T-helper 1 cell treated with Interleukin-12 subunit alpha and Interleukin-12 subunit beta and Interleukin-4 antibody, amounts not matched to agents 30 μg/mL and 1 μg/mL, for 36 hours (primary cell): Measurements from ENCODE around the gene TMC5.

Experiments
- H3K27ac Mint-ChIP-seq: one replicate; pipeline ENCODE4 v1.8.0; 2021; ENCODE audit warnings: mild to moderate bottlenecking, mixed read lengths
- H3K27me3 Mint-ChIP-seq: one replicate; pipeline ENCODE4 v1.8.0; 2021; ENCODE audit warnings: low read depth, mixed read lengths
- H3K36me3 Mint-ChIP-seq: one replicate; pipeline ENCODE4 v1.8.0; 2021; ENCODE audit warnings: low read depth, mixed read lengths
- H3K4me1 Mint-ChIP-seq: one replicate; pipeline ENCODE4 v1.8.0; 2021; ENCODE audit warnings: low read depth, mixed read lengths
- H3K4me3 Mint-ChIP-seq: one replicate; pipeline ENCODE4 v1.8.0; 2021; ENCODE audit warnings: mild to moderate bottlenecking, moderate library complexity, mixed read lengths
- H3K9me3 Mint-ChIP-seq: one replicate; pipeline ENCODE4 v1.8.0; 2021; ENCODE audit warnings: mixed read lengths

The TMC5 gene

GRCh38 chr16:19424478-19424877, 6.8 kb downstream of the TMC5 start:
- H3K4me1 Mint-ChIP-seq, result no peaks in the 10 kb centered on the region
- H3K27me3 Mint-ChIP-seq, result no peaks in the 10 kb centered on the region
- no peak overlapping the region for H3K4me3 Mint-ChIP-seq
- no peak overlapping the region for H3K27ac Mint-ChIP-seq
- H3K36me3 Mint-ChIP-seq, result no peaks in the 10 kb centered on the region
- peaks cover 3% of the 10 kb centered on the region for H3K9me3 Mint-ChIP-seq

- Mint-ChIP-seq H3K9me3 (no peaks in the 10 kb centered on the region), H3K4me3 (no peak overlapping the region)
These were observed 12.7 kb downstream of the TMC5 start for GRCh38 chr16:19430345-19430744.

GRCh38 chr16:19431636-19432340, 14.1 kb downstream of the TMC5 start:
- no peaks in the 10 kb centered on the region for H3K27me3 Mint-ChIP-seq
- H3K36me3 Mint-ChIP-seq, result no peaks in the 10 kb centered on the region
- H3K4me1 Mint-ChIP-seq, result peaks cover 9% of the 10 kb centered on the region
- H3K4me3 Mint-ChIP-seq, result no peak overlapping the region
- no peak overlapping the region for H3K27ac Mint-ChIP-seq
- no peaks in the 10 kb centered on the region for H3K9me3 Mint-ChIP-seq

More at GRCh38 chr16:19430345-19430744, 12.7 kb downstream of the TMC5 start:
- Mint-ChIP-seq H3K27ac (no peak overlapping the region), H3K27me3 (no peaks in the 10 kb centered on the region), H3K36me3 (no peaks in the 10 kb centered on the region), H3K4me1 (peaks cover 9% of the 10 kb centered on the region)

GRCh38 chr16:19432429-19432828, 14.7 kb downstream of the TMC5 start:
- peaks cover 9% of the 10 kb centered on the region for H3K4me1 Mint-ChIP-seq
- no peaks in the 10 kb centered on the region for H3K9me3 Mint-ChIP-seq
- no peaks in the 10 kb centered on the region for H3K36me3 Mint-ChIP-seq
- no peak overlapping the region for H3K4me3 Mint-ChIP-seq
- no peak overlapping the region for H3K27ac Mint-ChIP-seq
- H3K27me3 Mint-ChIP-seq, result peaks cover under 1% of the 10 kb centered on the region

- Mint-ChIP-seq H3K9me3 (no peaks in the 10 kb centered on the region), H3K27ac (no peak overlapping the region), H3K36me3 (no peaks in the 10 kb centered on the region), H3K4me3 (no peak overlapping the region), H3K4me1 (peaks cover 9% of the 10 kb centered on the region), H3K27me3 (peaks cover 4% of the 10 kb centered on the region)
These were observed 16.9 kb downstream of the TMC5 start for GRCh38 chr16:19434584-19434983.

- H3K36me3 Mint-ChIP-seq, result no peaks in the 10 kb centered on the region
- peaks cover 9% of the 10 kb centered on the region for H3K4me1 Mint-ChIP-seq
- no peak overlapping the region for H3K27ac Mint-ChIP-seq
- H3K9me3 Mint-ChIP-seq, result no peaks in the 10 kb centered on the region
- H3K4me3 Mint-ChIP-seq, result no peak overlapping the region
- H3K27me3 Mint-ChIP-seq, result peaks cover 4% of the 10 kb centered on the region
These were observed 18.9 kb downstream of the TMC5 start for GRCh38 chr16:19436540-19436939.

- no peak overlapping the region for H3K27ac Mint-ChIP-seq
- H3K4me3 Mint-ChIP-seq, result no peak overlapping the region
- no peaks in the 10 kb centered on the region for H3K9me3 Mint-ChIP-seq
- H3K36me3 Mint-ChIP-seq, result no peaks in the 10 kb centered on the region
- peaks cover 4% of the 10 kb centered on the region for H3K4me1 Mint-ChIP-seq
- peaks cover 4% of the 10 kb centered on the region for H3K27me3 Mint-ChIP-seq
These were observed 19.6 kb downstream of the TMC5 start for GRCh38 chr16:19437280-19437679.

- H3K9me3 Mint-ChIP-seq, result peaks cover 4% of the 10 kb centered on the region
- H3K27me3 Mint-ChIP-seq, result peaks cover 4% of the 10 kb centered on the region
- no peak overlapping the region for H3K27ac Mint-ChIP-seq
- H3K36me3 Mint-ChIP-seq, result no peaks in the 10 kb centered on the region
- H3K4me3 Mint-ChIP-seq, result no peak overlapping the region
- H3K4me1 Mint-ChIP-seq, result no peaks in the 10 kb centered on the region
These were observed 21.1 kb downstream of the TMC5 start for GRCh38 chr16:19438739-19439138.

- Mint-ChIP-seq H3K27me3 (peaks cover 4% of the 10 kb centered on the region), H3K36me3 (no peaks in the 10 kb centered on the region)
These were observed 21.8 kb downstream of the TMC5 start for GRCh38 chr16:19439483-19439882.

GRCh38 chr16:19443659-19444058, 26.0 kb downstream of the TMC5 start:
- Mint-ChIP-seq H3K4me1 (no peaks in the 10 kb centered on the region), H3K27ac (no peak overlapping the region)

More at GRCh38 chr16:19439483-19439882, 21.8 kb downstream of the TMC5 start:
- no peak overlapping the region for H3K4me3 Mint-ChIP-seq
- peaks cover 5% of the 10 kb centered on the region for H3K9me3 Mint-ChIP-seq
- no peak overlapping the region for H3K27ac Mint-ChIP-seq
- H3K4me1 Mint-ChIP-seq, result no peaks in the 10 kb centered on the region

GRCh38 chr16:19446300-19446846, 28.7 kb downstream of the TMC5 start:
- no peak overlapping the region for H3K27ac Mint-ChIP-seq
- H3K36me3 Mint-ChIP-seq, result no peaks in the 10 kb centered on the region
- no peaks in the 10 kb centered on the region for H3K4me1 Mint-ChIP-seq
- H3K9me3 Mint-ChIP-seq, result peaks cover 5% of the 10 kb centered on the region
- no peak overlapping the region for H3K4me3 Mint-ChIP-seq
- no peaks in the 10 kb centered on the region for H3K27me3 Mint-ChIP-seq

More at GRCh38 chr16:19443659-19444058, 26.0 kb downstream of the TMC5 start:
- Mint-ChIP-seq H3K27me3 (no peaks in the 10 kb centered on the region), H3K4me3 (no peak overlapping the region), H3K36me3 (no peaks in the 10 kb centered on the region), H3K9me3 (peaks cover 5% of the 10 kb centered on the region)

GRCh38 chr16:19446886-19447285, 29.2 kb downstream of the TMC5 start:
- no peak overlapping the region for H3K4me3 Mint-ChIP-seq
- H3K27me3 Mint-ChIP-seq, result no peaks in the 10 kb centered on the region
- H3K27ac Mint-ChIP-seq, result no peak overlapping the region
- peaks cover 5% of the 10 kb centered on the region for H3K9me3 Mint-ChIP-seq
- H3K4me1 Mint-ChIP-seq, result no peaks in the 10 kb centered on the region
- no peaks in the 10 kb centered on the region for H3K36me3 Mint-ChIP-seq

GRCh38 chr16:19450186-19450585, 32.5 kb downstream of the TMC5 start:
- Mint-ChIP-seq H3K27ac (no peak overlapping the region), H3K36me3 (no peaks in the 10 kb centered on the region), H3K9me3 (no peaks in the 10 kb centered on the region), H3K4me3 (no peak overlapping the region), H3K4me1 (no peaks in the 10 kb centered on the region), H3K27me3 (no peaks in the 10 kb centered on the region)

- Mint-ChIP-seq H3K4me3 (no peak overlapping the region), H3K27me3 (peaks cover 3% of the 10 kb centered on the region), H3K27ac (no peak overlapping the region), H3K9me3 (no peaks in the 10 kb centered on the region), H3K36me3 (no peaks in the 10 kb centered on the region), H3K4me1 (no peaks in the 10 kb centered on the region)
These were observed 41.2 kb downstream of the TMC5 start for GRCh38 chr16:19458722-19459379.

- Mint-ChIP-seq H3K27ac (no peak overlapping the region), H3K36me3 (no peaks in the 10 kb centered on the region), H3K27me3 (peaks cover 3% of the 10 kb centered on the region), H3K9me3 (no peaks in the 10 kb centered on the region), H3K4me1 (no peaks in the 10 kb centered on the region), H3K4me3 (no peak overlapping the region)
These were observed 42.7 kb downstream of the TMC5 start for GRCh38 chr16:19460397-19460796.
